Measurements from ENCODE around the gene RECK.

GRCh38 chr9:36140086-36141084 lies 103.7 kb downstream of the RECK start:
- TF ChIP-seq CREB1 (CRISPR knock-in tag; IDR thresholded peaks at IDR 0.05; ENCODE audit: low read depth) (no peak), CTCF (conservative IDR thresholded peaks at IDR 0.05; ENCODE audit: low read depth in 2 of 2) (no peak), POLR2AphosphoS5 (IDR thresholded peaks at IDR 0.05; ENCODE audit: low read depth) (no peak), EZH2phosphoT487 (IDR thresholded peaks at IDR 0.05; ENCODE audit: unreplicated experiment) (no peak)
